A673 (cell line): ENCODE results near the gene SGSM2.

Experiments
- CTCF ChIP-seq: fragments of 300-800, 200-600 bp; sonication (generic); conservative IDR thresholded peaks from 2 replicates; pipeline ENCODE4 v1.5.1; 2017; ENCODE audit warnings: low read depth, mild to moderate bottlenecking, antibody characterized with exemption, low read length, moderate library complexity, mixed read lengths
- EZH2 ChIP-seq: fragments of 200-600 bp; sonication (generic); IDR thresholded peaks from 2 replicates; pipeline ENCODE4 v1.6.1; 2017; ENCODE audit warnings: borderline replicate concordance, low read depth, mild to moderate bottlenecking, mixed read lengths, antibody characterized with exemption, low read length; ENCODE audit not compliant: poor library complexity, severe bottlenecking

- TF ChIP-seq CTCF = no peak
- TF ChIP-seq EZH2 = no peak
Observed at GRCh38 chr17:2414446-2415064, 77.3 kb downstream of the SGSM2 start.
